ENCODE data around the gene EP400. TPM values are rescaled to one million over a fixed set of nuclear protein-coding genes. Genes with fewer than 3 reads are reported as not detected.
A peak's percentile ranks its signal among the peaks of the same experiment; 100 is the strongest.
"Not testable (repeated sequence)": the region's sequence is repeated elsewhere in the genome, so short reads cannot be mapped to it uniquely, and the experiment has no call there.

Gene EP400
- total RNA-seq, 1 donor from 2014 or later, result 55.2 TPM

GRCh38 chr12:132079200-132079599 lies 129.5 kb downstream of the EP400 start:
- Mint-ChIP-seq H3K9me3 (no peaks in the 10 kb centered on the region), H3K4me3 (no peak overlapping the region), H3K27me3 (no peaks in the 10 kb centered on the region), H3K4me1 (ENCODE audit: unreplicated experiment) (peaks cover 5% of the 10 kb centered on the region), H3K27ac (no peak overlapping the region), H3K36me3 (peaks cover 7% of the 10 kb centered on the region)
- DNase-seq (ENCODE audit: extremely low spot score, unreplicated experiment), result no peak
- TF ChIP-seq, protein P1, sequence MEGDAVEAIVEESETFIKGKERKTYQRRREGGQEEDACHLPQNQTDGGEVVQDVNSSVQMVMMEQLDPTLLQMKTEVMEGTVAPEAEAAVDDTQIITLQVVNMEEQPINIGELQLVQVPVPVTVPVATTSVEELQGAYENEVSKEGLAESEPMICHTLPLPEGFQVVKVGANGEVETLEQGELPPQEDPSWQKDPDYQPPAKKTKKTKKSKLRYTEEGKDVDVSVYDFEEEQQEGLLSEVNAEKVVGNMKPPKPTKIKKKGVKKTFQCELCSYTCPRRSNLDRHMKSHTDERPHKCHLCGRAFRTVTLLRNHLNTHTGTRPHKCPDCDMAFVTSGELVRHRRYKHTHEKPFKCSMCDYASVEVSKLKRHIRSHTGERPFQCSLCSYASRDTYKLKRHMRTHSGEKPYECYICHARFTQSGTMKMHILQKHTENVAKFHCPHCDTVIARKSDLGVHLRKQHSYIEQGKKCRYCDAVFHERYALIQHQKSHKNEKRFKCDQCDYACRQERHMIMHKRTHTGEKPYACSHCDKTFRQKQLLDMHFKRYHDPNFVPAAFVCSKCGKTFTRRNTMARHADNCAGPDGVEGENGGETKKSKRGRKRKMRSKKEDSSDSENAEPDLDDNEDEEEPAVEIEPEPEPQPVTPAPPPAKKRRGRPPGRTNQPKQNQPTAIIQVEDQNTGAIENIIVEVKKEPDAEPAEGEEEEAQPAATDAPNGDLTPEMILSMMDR (conservative IDR thresholded peaks at IDR 0.05), result no peak

- Mint-ChIP-seq H3K27ac (no peak overlapping the region), H3K4me1 (ENCODE audit: unreplicated experiment) (peaks cover 5% of the 10 kb centered on the region)
These were observed 130.0 kb downstream of the EP400 start for GRCh38 chr12:132079695-132080094.

GRCh38 chr12:132080515-132080914 lies 130.8 kb downstream of the EP400 start:
- not testable (repeated sequence) for H3K27me3 Mint-ChIP-seq; H3K36me3 Mint-ChIP-seq; H3K27ac Mint-ChIP-seq; DNase-seq (ENCODE audit: extremely low spot score, unreplicated experiment); H3K4me3 Mint-ChIP-seq; H3K9me3 Mint-ChIP-seq
- peaks cover 12% of the 10 kb centered on the region for H3K4me1 Mint-ChIP-seq (ENCODE audit: unreplicated experiment)

More at GRCh38 chr12:132079695-132080094, 130.0 kb downstream of the EP400 start:
- TF ChIP-seq, protein P1 (conservative IDR thresholded peaks at IDR 0.05), result no peak
- Mint-ChIP-seq H3K4me3 (no peak overlapping the region), H3K9me3 (no peaks in the 10 kb centered on the region), H3K27me3 (no peaks in the 10 kb centered on the region), H3K36me3 (peaks cover 3% of the 10 kb centered on the region)
- DNase-seq (ENCODE audit: extremely low spot score, unreplicated experiment), result no peak

DNA sequence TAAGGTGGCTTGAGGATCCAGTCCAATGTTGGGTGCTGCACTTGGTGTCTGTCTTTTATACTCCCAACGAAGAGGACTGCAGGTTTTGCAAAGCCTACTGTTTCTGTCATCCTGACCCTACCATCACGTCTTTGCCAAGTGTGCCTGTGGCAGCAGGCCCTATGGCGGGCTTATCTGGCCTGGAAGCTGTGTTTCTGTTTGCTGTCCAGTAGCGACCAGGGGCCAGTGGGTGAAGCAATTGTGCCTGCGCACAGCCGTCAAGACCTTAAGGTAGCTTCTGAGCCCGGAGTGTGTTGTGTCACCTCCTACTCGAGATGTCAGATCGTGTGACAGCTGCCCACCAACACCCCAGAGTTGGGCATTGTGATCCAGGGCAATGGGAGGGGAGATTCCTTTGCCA lies 131.7 kb downstream of the EP400 start:
- peaks cover 17% of the 10 kb centered on the region for H3K4me1 Mint-ChIP-seq (ENCODE audit: unreplicated experiment)
- H3K9me3 Mint-ChIP-seq, result no peaks in the 10 kb centered on the region

GRCh38 chr12:132083614-132083940 lies 133.8 kb downstream of the EP400 start:
- peak overlapping the region; percentile 90 for H3K27ac Mint-ChIP-seq
- no peak for DNase-seq (ENCODE audit: extremely low spot score, unreplicated experiment)
- no peaks in the 10 kb centered on the region for H3K27me3 Mint-ChIP-seq
- peaks cover 21% of the 10 kb centered on the region for H3K4me1 Mint-ChIP-seq (ENCODE audit: unreplicated experiment)
- peak overlapping the region; percentile 93 for H3K4me3 Mint-ChIP-seq
- TF ChIP-seq, protein P1 (conservative IDR thresholded peaks at IDR 0.05), result no peak
- peaks cover 11% of the 10 kb centered on the region for H3K36me3 Mint-ChIP-seq
- H3K9me3 Mint-ChIP-seq, result no peaks in the 10 kb centered on the region

More for the DNA sequence above, 131.7 kb downstream of the EP400 start:
- Mint-ChIP-seq H3K27ac (no peak overlapping the region), H3K36me3 (peaks cover 4% of the 10 kb centered on the region), H3K27me3 (no peaks in the 10 kb centered on the region), H3K4me3 (no peak overlapping the region)
- TF ChIP-seq, protein P1 (conservative IDR thresholded peaks at IDR 0.05), result no peak
- no peak for DNase-seq (ENCODE audit: extremely low spot score, unreplicated experiment)

GRCh38 chr12:132083941-132084620 lies 134.3 kb downstream of the EP400 start:
- H3K36me3 Mint-ChIP-seq, result peaks cover 11% of the 10 kb centered on the region
- H3K4me3 Mint-ChIP-seq, result peak overlapping the region; percentile 93
- TF ChIP-seq, protein P1 (conservative IDR thresholded peaks at IDR 0.05), result no peak
- peak overlapping the region; percentile 90 for H3K27ac Mint-ChIP-seq
- DNase-seq (ENCODE audit: extremely low spot score, unreplicated experiment), result peak; percentile 94
- H3K9me3 Mint-ChIP-seq, result no peaks in the 10 kb centered on the region
- H3K4me1 Mint-ChIP-seq (ENCODE audit: unreplicated experiment), result peaks cover 21% of the 10 kb centered on the region
- no peaks in the 10 kb centered on the region for H3K27me3 Mint-ChIP-seq

All from type B pancreatic cell (in vitro differentiated cells).